Esophagus mucosa (tissue), 1 donor: Measurements from ENCODE around the gene WDR46. TPM values are rescaled to one million over a fixed set of nuclear protein-coding genes. Genes with fewer than 3 reads are reported as not detected.
"Not testable (repeated sequence)": the region's sequence is repeated elsewhere in the genome, so short reads cannot be mapped to it uniquely, and the experiment has no call there.

Experiments
- ATAC-seq: fragments of 200-7000 bp; cut with Tn5 transposase; one replicate; pipeline ENCODE4 v1.9.1; 2020
- total RNA-seq: library from RNA; stranded (reverse); gene quantifications from one replicate; pipeline ENCODE4 v1.2.4, GENCODE V29; 2023
- donor health status: DM: yes; HTN: yes; CAD: no.

WDR46 gene
- total RNA-seq, 1 donor from 2014 or later, result 31.5 TPM

DNA sequence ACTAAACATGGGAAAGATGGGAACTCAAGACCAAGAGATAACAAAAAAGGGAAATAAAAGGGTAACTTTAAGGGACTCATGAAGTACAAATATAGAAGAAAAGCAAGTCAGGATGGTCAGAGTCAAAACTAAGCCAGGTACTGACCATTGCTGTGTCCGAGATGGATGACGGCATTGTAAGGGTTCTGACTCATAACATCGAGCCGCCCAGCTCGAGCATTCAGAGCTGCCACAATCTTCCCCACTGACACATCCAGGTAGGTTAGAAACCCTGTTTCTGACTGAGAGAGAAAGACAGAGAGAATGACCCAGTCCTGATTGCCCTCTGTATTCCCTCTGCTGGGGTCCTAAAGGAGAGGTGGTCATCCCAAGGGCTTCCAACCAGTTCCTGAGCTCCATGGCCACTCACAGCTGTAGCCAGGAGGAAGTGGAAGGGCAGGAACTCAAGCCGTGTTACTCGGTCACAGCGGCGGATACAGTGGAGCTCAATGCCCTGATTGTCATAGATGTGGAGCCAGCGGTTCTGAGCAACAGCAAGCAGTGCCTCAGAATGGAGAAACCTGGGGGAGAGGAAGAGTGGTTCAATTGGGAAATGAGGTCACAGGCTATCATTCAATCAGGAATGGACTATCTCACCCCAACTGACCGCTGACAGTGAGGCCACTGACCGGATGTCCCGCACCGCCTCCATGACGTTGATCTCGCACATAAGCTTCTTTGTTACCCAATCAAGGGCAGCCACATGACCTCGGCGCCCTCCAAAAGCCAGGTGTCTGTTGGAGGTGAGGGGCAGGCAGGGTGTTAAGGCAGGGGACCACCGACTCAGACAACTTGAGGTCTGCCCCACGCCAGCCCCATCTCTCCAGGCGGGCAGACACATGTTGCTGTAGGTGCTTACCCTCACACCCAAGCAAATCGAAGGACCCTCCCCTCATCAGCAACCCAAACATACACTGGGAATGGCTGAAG lies 1.8 kb downstream of the WDR46 start:
- no peak for ATAC-seq

GRCh38 chr6:33285214-33285613 lies 3.8 kb downstream of the WDR46 start:
- not testable (repeated sequence) for ATAC-seq

DNA sequence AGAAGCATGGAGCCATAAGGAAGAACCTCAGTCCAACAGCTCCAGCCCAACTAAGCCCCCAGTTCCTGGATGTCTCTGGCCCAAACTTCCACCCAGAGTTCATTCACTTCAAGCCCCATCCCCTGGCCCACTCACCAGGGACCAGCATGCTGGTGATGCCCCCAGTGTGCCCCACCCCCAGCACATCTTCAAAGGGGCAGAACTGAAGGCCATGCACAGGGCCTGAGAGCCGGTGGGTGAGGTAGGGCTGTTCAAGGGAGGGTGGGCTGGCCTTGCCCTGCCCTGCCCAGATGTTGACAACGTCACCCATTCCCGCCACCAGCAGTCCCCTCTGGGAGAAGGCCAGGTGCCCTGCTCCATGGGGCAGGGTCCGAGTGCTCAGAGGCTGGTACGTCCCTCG lies 8.5 kb downstream of the WDR46 start:
- ATAC-seq, result no peak

DNA sequence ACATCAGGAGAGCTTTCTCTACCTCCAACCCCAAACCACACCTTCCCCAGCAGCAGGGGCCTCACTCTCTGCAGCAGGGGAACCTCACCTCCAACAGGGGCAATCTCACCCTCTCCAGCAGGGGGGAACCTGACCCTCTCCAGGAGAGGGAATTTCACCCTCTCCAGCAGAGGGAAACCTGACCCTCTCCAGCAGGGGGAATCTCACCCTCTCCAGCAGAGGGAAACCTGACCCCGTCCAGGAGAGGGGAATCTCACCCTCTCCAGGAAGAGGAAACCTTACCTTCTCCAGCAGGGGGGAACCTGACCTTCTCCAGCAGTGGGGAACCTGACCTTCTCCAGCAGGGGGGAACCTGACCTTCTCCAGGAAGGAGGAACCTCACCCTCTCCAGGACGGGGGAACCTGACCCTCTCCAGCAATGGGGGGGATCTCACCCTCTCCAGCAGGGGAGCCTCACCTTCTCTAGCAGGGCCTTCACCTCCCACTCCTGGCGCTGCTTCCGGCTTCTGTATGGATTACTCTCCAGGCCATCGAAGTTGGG lies 9.0 kb downstream of the WDR46 start:
- peak; percentile 17 for ATAC-seq

DNA sequence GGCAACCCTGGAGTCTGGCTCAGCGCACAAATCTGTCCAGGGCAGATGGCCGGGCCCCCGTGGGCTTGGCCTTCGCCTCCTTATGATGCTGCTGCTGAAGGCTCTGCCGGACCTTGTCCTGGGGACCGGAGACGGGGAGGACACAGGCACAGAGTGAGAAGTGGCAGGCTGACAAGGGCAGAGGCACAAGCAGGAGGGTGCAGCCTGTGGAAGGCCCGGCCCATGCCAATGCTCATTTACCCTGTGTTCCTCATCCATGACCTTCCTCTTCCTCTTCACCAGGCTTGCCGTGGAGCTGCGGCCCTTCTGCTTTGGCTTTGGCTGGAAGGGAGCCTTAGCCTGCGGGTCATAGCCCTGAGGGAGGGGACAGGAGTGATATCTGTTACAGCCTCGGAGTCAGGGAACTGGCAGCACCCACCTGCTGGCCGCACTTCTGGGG lies 9.8 kb downstream of the WDR46 start:
- ATAC-seq, result no peak

GRCh38 chr6:33278810-33279209 lies 10.2 kb downstream of the WDR46 start:
- no peak for ATAC-seq

DNA sequence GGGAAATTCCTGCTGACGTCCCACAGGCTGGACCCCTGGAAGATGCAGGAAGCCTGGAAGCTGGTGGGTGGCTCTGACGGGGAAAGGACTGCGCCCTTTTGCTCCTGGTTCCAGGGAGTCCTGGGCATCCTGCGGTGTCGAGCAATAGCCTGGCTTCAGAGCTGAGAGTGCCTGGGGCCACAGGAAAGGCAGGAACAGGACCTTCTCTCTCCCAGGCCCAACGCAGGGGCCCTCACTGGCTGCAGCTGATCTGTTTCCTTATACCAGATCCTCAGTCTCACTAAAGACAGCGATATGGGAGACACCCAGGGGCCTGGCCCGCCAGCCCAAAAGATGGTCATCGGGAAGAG lies 10.7 kb downstream of the WDR46 start:
- no peak for ATAC-seq

DNA sequence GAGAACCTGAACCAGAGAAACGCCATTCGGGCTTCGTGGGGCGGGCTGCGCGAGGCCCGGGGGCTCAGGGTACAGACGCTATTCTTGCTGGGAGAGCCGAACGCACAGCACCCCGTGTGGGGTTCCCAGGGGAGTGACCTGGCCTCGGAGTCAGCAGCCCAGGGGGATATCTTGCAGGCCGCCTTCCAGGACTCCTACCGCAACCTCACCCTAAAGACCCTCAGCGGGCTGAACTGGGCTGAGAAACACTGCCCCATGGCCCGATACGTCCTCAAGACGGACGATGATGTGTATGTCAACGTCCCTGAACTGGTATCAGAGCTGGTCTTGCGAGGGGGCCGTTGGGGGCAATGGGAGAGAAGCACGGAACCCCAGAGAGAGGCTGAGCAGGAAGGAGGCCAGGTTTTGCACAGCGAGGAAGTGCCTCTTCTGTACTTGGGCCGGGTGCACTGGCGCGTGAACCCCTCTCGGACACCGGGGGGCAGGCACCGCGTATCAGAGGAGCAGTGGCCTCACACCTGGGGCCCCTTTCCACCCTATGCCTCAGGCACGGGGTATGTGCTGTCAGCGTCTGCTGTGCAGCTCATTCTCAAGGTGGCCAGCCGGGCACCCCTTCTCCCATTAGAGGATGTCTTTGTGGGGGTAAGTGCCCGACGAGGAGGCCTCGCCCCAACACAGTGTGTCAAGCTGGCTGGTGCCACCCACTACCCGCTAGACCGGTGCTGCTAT lies 11.2 kb downstream of the WDR46 start:
- peak; percentile 3 for ATAC-seq

DNA sequence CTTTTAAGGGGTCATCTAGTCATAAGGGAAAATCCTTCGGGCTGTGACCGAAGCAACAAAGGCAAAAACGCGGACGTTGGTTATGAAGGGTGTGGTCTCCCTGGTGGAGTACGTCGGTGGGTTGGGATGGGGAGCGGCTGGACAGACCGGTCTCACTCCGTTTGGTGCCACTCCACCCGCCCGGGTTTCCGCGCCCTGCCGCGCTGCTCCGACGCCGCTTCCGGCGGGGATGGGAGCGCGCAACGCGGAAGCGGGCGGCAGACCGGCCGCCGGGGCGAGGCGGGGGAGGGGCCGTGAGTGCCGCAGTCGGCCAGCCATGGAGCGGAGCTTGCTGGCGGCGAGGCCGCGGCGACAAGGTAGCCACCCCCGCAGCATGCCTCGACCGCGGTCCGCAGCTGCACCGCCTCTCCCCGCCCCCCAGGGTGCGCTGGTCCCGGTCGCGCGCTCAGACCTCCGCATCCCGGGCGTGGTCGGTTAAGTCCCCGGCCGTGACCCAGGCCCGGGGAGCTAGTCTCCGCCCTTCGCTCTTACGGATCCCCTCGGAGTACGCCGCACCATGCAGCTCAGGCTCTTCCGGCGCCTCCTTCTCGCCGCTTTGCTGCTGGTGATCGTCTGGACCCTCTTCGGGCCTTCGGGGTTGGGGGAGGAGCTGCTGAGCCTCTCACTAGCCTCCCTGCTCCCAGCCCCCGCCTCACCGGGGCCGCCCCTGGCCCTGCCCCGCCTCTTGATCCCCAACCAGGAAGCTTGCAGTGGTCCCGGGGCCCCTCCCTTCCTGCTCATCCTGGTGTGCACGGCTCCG lies 12.0 kb downstream of the WDR46 start, which contains the start of gene B3GALT4:
B3GALT4 (plus strand) TSS at position 260 of the 799 bp plus-strand sequence; CDS start at position 557, 297 bp downstream.
- ATAC-seq, result peak; percentile 85

DNA sequence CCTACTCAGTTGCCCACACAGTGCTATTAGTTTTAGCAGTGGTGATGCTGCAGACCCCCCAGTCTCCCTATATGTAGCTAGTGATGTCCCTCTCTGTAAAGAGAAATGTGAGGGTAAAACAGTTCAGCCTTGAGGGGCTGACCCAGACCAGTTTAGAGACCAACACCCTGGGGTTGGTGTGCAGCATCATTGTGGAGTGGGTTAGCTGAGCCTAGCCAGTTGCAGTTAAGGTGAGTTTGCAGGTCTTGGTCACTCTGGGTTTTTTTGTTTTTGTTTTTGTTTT lies 12.5 kb downstream of the WDR46 start:
- ATAC-seq, result no peak

- not testable (repeated sequence) for ATAC-seq
Measured at GRCh38 chr6:33275795-33276580, 13.1 kb downstream of the WDR46 start.

DNA sequence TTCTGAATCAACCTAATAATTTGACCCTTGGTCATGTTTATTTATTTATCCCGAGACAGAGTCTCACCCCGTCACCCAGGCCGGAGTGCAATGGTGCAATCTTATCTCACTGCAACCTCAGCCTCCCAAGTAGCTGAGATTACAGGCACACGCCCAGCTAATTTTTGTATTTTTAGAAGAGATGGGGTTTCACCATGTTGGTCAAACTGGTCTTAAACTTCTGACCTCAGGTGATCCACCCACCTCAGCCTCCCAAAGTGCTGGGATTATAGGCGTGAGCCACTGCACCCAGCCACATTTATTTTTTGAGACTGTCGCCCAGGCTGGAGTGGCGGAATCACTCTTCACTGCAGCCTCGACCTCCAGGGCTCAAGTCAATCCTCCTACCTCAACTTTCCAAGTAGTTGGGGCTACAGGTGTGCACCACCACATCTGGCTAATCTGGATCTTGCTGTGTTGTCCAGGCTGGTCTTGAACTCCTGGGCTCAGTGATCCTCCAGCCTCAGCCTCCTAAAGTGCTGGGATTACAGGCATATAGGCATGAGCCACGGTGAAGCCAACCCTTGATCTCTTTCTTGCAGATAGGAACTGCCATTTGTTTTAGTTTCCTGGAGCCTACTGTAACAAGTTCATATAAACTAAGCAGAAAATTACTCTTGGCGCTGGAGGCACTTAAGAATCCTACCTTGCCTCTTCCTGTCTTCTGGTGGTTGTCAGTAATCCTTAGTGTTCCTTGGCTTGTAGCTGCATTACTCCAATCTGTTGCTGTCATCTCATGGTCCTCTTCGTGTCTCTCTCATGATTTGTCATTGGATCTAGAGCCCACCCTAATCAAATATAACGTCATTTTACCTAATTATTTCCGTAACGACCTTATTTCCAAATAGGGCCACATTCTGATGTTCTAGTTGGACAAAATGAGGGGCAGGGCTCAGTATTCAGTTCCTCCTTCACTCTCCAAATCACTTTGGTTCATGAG lies 14.8 kb downstream of the WDR46 start:
- ATAC-seq, result no peak

DNA sequence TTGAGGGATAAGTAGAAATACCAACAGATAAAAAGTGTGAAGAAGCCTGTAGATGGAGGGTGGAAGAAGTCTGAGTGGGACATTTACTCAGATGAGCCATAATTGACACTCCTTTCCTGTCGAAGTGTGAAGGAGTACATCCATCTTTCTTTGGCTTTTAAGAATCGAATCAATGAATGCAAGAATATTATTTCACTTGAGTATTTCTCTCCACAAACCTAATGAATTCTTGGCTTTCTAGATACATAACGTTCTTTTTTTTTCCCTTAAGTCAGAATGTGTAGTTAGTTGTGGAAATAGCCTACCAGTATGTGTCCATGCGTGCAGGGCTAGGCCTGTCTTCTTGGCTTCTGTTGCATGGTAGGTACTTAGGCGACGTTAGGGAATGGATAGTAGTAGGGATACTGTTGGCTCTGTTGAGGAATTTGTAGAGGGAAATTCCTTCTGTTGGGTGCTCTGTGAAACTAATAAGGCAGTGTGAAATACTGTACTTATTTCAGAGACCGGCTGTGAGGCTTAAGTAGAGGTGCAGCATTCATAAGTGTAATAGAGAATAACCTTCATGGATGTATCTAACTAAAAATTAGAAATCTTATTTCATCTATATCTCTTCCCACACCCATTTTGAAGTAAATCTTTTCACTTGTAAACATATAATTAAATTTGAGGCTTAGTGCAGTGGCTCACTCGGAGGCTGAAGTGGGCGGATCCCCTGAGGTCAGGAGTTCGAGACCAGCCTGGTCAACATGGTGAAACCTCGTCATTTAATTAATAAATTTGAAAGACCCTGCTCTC lies 15.7 kb downstream of the WDR46 start:
- no peak for ATAC-seq

DNA sequence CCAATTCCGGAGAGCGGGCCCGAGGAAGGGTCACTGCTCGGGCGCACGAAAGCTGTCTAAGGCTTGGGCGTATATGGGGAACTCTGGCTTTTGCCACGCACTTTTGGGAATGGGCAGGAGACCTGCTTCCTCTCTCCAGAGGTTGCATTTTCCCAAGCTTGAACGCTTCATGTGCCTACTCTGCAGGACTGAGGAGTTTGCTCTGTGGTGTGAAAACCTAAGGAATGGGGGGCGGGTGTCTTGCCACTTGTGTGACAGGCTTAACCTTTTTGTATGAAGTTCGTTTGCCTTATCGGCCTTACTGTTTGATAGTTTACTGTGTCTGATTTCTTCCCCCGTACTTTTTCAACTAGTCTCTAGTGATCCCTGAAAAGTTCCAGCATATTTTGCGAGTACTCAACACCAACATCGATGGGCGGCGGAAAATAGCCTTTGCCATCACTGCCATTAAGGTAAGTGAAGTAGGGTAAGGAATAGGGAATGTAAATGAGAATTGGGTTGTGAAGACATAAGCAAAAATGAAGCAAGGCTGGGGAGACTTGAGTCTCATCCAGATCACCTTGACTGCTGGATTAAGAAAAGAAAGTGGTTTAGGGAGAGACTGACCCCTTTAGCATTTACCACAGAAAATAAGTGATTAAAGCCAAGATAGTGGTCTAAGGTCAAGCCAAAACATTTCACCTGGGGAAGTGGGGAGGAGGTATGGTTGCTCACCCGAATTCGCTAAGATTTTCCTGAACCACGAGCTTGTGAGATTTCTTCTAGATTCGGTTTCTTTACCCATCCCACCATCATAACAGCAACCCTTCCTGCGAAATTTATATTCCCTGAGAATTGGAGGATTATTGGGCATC lies 16.5 kb downstream of the WDR46 start:
- ATAC-seq, result peak; percentile 1

DNA sequence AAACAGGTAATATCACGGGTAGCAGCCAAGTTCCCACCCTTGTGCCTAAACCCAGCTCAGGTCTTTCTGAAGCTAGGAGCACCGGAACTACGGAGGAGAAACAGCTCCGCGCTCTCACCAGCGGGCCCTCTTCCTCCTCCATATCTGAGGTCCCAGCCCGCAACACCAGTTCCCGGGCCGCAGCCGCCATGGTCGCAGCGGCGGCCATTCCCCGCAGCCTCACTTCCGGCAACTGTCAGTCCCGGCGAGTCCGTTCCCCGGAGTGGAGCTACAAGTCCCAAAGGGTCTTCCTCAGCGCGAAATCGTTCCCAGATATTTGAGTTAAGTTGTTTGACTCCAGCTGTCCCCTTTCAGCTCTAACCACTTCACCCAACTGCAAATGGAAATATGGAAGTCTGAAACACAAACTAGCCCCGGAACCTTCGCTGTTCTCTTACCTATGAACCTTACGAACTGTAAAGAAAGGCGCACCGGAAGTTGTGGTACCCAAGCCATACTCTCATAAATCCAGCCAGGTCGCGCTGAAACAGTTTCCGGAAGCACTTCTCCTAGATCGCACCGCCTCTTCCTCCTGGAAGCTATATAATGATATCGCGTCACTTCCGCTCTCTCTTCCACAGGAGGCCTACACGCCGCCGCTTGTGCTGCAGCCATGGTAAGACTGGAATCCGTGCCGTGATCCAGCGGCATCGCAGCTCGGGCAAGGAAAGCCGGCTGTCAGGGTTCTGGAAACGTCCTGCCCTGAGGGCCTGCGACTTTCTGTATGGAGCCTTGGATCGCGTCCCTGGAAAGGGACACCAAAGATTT lies 17.4 kb downstream of the WDR46 start, which contains the start of the genes RPS18 and VPS52:
RPS18 (plus strand) TSS at position 608 of the 807 bp plus-strand sequence; CDS start at position 653, 45 bp downstream.
VPS52 (minus strand) TSS at position 409 of the 807 bp plus-strand sequence; CDS start at position 208, 201 bp downstream.
- peak; percentile 86 for ATAC-seq

- peak; percentile 22 for ATAC-seq
Measured at GRCh38 chr6:33271117-33271467, 17.9 kb downstream of the WDR46 start.

DNA sequence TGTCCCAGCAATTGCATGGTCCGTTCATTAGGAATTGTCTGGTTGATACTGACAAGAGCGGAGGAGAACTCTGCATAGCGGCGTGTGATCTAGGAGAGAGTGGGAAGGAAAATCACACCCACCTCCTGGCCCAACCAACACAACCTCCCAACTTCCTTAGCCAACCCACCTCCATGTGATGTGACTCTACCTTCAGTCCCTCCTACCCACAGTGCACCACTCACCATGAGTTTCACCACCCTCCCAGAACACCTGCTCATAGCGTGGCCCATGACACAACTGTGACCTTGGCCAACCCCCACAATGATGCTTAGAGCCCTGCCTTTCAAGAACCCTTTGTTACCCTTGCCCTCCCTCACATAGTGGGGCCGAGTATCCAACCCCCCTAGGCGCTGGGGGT lies 25.0 kb downstream of the WDR46 start:
- ATAC-seq, result no peak

GRCh38 chr6:33262490-33262889 lies 26.5 kb downstream of the WDR46 start:
- not testable (repeated sequence) for ATAC-seq
